H1 (cell line): ENCODE measurements around the gene GK2. TPM values are rescaled to one million over a fixed set of nuclear protein-coding genes. Genes with fewer than 3 reads are reported as not detected.

ENCODE experiments used
- CTCF ChIA-PET: fragments of 300-600 bp; sonication (Branson Sonifier 250); formaldehyde crosslinking; loops from one replicate; lab custom pipeline; 2021; ENCODE audit not compliant: partially characterized antibody; lab: Charles Lee
- POLR2A ChIA-PET: fragments of 300-600 bp; sonication (Branson Sonifier 250); formaldehyde crosslinking; loops from one replicate; lab custom pipeline; 2021; ENCODE audit warnings: inconsistent platforms; ENCODE audit not compliant: partially characterized antibody; lab: Charles Lee
- DNase-seq, 2 experiments: peaks; one replicate each; pipeline versions ENCODE4 v3.0.0 to v3.0.0-alpha.2; 2010 to 2022; ENCODE audit warnings: low spot score in 2 of 2, low read depth in 1 of 2, mixed read lengths in 1 of 2
- FAIRE-seq: peaks from 2 replicates; lab custom pipeline; 2011; peaks lifted over from hg19 to GRCh38; lab: Jason Lieb, UNC
- H2AFZ ChIP-seq: 2 replicates; pipeline ENCODE4 v1.8.1; 2012; ENCODE audit warnings: low read length, inconsistent platforms
- H2AK5ac ChIP-seq: 2 replicates; pipeline ENCODE4 v1.6.1; 2013; ENCODE audit warnings: low read depth, low read length
- H2BK120ac ChIP-seq: replicated peaks from 2 replicates; pipeline ENCODE3; 2013; ENCODE audit warnings: low read depth, low read length, inconsistent platforms
- H2BK12ac ChIP-seq: 2 replicates; pipeline ENCODE4 v1.6.1; 2013; ENCODE audit warnings: low read depth, low read length
- H2BK15ac ChIP-seq: 2 replicates; pipeline ENCODE4 v1.6.1; 2013; ENCODE audit warnings: low read length
- H2BK20ac ChIP-seq: 2 replicates; pipeline ENCODE4 v1.6.1; 2013; ENCODE audit warnings: low read length
- H2BK5ac ChIP-seq: 2 replicates; pipeline ENCODE4 v1.6.1; 2013; ENCODE audit warnings: low read depth, low read length
- H3K14ac ChIP-seq: 2 replicates; pipeline ENCODE4 v1.6.1; 2013; ENCODE audit warnings: inconsistent platforms; ENCODE audit not compliant: insufficient read length
- H3K18ac ChIP-seq: 2 replicates; pipeline ENCODE4 v1.6.1; 2013; ENCODE audit warnings: low read length; ENCODE audit errors: extremely low read depth
- H3K23ac ChIP-seq: 2 replicates; pipeline ENCODE4 v1.6.1; 2013; ENCODE audit warnings: inconsistent platforms; ENCODE audit not compliant: insufficient read length
- H3K23me2 ChIP-seq: 2 replicates; pipeline ENCODE4 v1.6.1; 2013; ENCODE audit warnings: low read depth, low read length
- H3K27ac ChIP-seq: 2 replicates; pipeline ENCODE4 v1.6.1; 2011; ENCODE audit warnings: low read depth, low read length, inconsistent platforms
- H3K27me3 ChIP-seq, 4 experiments: replicated peaks in 1 of 4; 1 replicate in 1 of 4; 2 replicates in 3 of 4; pipeline versions ENCODE4 v1.6.1 to v1.8.1; 2011 to 2013; ENCODE audit warnings: low read length in 3 of 4, mild to moderate bottlenecking in 3 of 4, inconsistent platforms in 2 of 4, mixed read lengths in 2 of 4, moderate library complexity in 1 of 4; ENCODE audit not compliant: control insufficient read depth in 3 of 4, insufficient read depth in 3 of 4; ENCODE audit errors: extremely low read depth in 1 of 4
- H3K36me3 ChIP-seq, 4 experiments: 2 replicates each; pipeline versions ENCODE4 v1.6.1 to v1.8.1; 2011 to 2013; ENCODE audit warnings: mild to moderate bottlenecking in 4 of 4, low read length in 3 of 4, moderate library complexity in 2 of 4, control low read depth in 1 of 4, inconsistent platforms in 1 of 4; ENCODE audit not compliant: insufficient read depth in 4 of 4, control insufficient read depth in 2 of 4
- H3K4ac ChIP-seq: replicated peaks from 2 replicates; pipeline ENCODE3; 2013; ENCODE audit warnings: low read length, low read depth, mixed read lengths, inconsistent platforms; ENCODE audit not compliant: insufficient read length
- H3K4me1 ChIP-seq, 4 experiments: replicated peaks in 1 of 4; 1 replicate in 1 of 4; 2 replicates in 3 of 4; pipeline versions ENCODE4 v1.6.1 to v1.8.1; 2011 to 2013; ENCODE audit warnings: low read length in 3 of 4, inconsistent platforms in 2 of 4, mixed read lengths in 1 of 4; ENCODE audit not compliant: insufficient read depth in 4 of 4, control insufficient read depth in 3 of 4
- H3K4me2 ChIP-seq, 2 experiments: 2 replicates each; pipeline versions ENCODE4 v1.6.1 to v1.8.1; 2011 to 2013; ENCODE audit warnings: low read depth in 2 of 2, low read length in 2 of 2, control low read depth in 1 of 2, inconsistent platforms in 1 of 2, mild to moderate bottlenecking in 1 of 2; ENCODE audit not compliant: insufficient read depth in 1 of 2
- H3K4me3 ChIP-seq, 4 experiments: fragments of 200-600, 300-600 bp in 1 of 4; sonication (generic), shearing (Covaris generic), sonication (Bioruptor Twin) in 1 of 4; 2 replicates each; pipeline versions ENCODE4 v1.5.1 to v1.8.1; 2011 to 2016; ENCODE audit warnings: low read length in 4 of 4, low read depth in 3 of 4, control low read depth in 2 of 4, inconsistent platforms in 2 of 4, mild to moderate bottlenecking in 2 of 4, mixed read lengths in 1 of 4, moderate library complexity in 1 of 4; ENCODE audit not compliant: insufficient read depth in 2 of 4; ENCODE audit errors: extremely low read depth in 1 of 4
- H3K56ac ChIP-seq: replicated peaks from 2 replicates; pipeline ENCODE3; 2013; ENCODE audit warnings: low read depth, mild to moderate bottlenecking, mixed read lengths, low read length, inconsistent platforms; ENCODE audit not compliant: insufficient read length
- H3K79me1 ChIP-seq: 2 replicates; pipeline ENCODE4 v1.6.1; 2013; ENCODE audit warnings: low read depth, low read length, control low read depth
- H3K79me2 ChIP-seq, 2 experiments: 2 replicates each; pipeline versions ENCODE4 v1.6.1 to v1.8.1; 2012 to 2013; ENCODE audit warnings: low read length in 2 of 2, mild to moderate bottlenecking in 2 of 2, inconsistent platforms in 1 of 2; ENCODE audit not compliant: insufficient read depth in 2 of 2, control insufficient read depth in 1 of 2
- H3K9ac ChIP-seq, 4 experiments: replicated peaks in 1 of 4; 1 replicate in 1 of 4; 2 replicates in 3 of 4; pipeline versions ENCODE4 v1.6.1 to v1.8.1; 2011 to 2013; ENCODE audit warnings: low read depth in 3 of 4, low read length in 3 of 4, control low read depth in 2 of 4, mild to moderate bottlenecking in 2 of 4, moderate library complexity in 2 of 4, inconsistent platforms in 1 of 4; ENCODE audit errors: extremely low read depth in 1 of 4
- H3K9me3 ChIP-seq, 2 experiments: 2 replicates each; pipeline versions ENCODE4 v1.6.1 to v1.8.1; 2012 to 2013; ENCODE audit warnings: mild to moderate bottlenecking in 2 of 2, moderate library complexity in 2 of 2, control low read depth in 1 of 2, inconsistent platforms in 1 of 2, low read depth in 1 of 2, low read length in 1 of 2, mixed read lengths in 1 of 2; ENCODE audit not compliant: insufficient read depth in 2 of 2
- H4K20me1 ChIP-seq, 2 experiments: replicated peaks in 1 of 2; 2 replicates each; pipeline versions ENCODE3 to v1.8.1; 2011 to 2013; ENCODE audit warnings: inconsistent platforms in 2 of 2, low read length in 2 of 2, mild to moderate bottlenecking in 1 of 2; ENCODE audit not compliant: insufficient read depth in 2 of 2, control insufficient read depth in 1 of 2
- H4K5ac ChIP-seq: 2 replicates; pipeline ENCODE4 v1.6.1; 2013; ENCODE audit warnings: low read length, low read depth, mixed read lengths, inconsistent platforms; ENCODE audit not compliant: insufficient read length
- H4K8ac ChIP-seq: 2 replicates; pipeline ENCODE4 v1.8.0; 2013; ENCODE audit warnings: mild to moderate bottlenecking, moderate library complexity, low read length, inconsistent platforms; ENCODE audit not compliant: insufficient read depth; ENCODE audit errors: extremely low read depth
- H4K91ac ChIP-seq: replicated peaks from 2 replicates; pipeline ENCODE3; 2013; ENCODE audit warnings: low read length, mixed read lengths, inconsistent platforms; ENCODE audit not compliant: insufficient read length
- ASH2L ChIP-seq: fragments of 200-600, 300-600 bp; sonication (generic); IDR thresholded peaks from one replicate; pipeline ENCODE4 v1.7.1; 2017; ENCODE audit warnings: low read length
- BCL11A ChIP-seq, 2 experiments: IDR thresholded peaks; one replicate each; pipeline ENCODE4 v1.6.1; 2011; ENCODE audit warnings: low read depth in 2 of 2, low read length in 2 of 2, mild to moderate bottlenecking in 2 of 2
- CBX5 ChIP-seq: fragments of 300-800, 300-1000 bp; sonication (generic); IDR thresholded peaks from 2 replicates; pipeline ENCODE4 v1.7.1; 2016; ENCODE audit warnings: antibody characterized with exemption, low read length, low read depth
- MAFK ChIP-seq: IDR thresholded peaks from 2 replicates; pipeline ENCODE4 v1.6.1; 2012; ENCODE audit warnings: low read depth, mild to moderate bottlenecking, improper control_type of control experiment, low read length
- NANOG ChIP-seq: IDR thresholded peaks from 2 replicates; pipeline ENCODE4 v1.6.1; 2011; ENCODE audit warnings: low read length, low read depth, mild to moderate bottlenecking, inconsistent platforms; ENCODE audit not compliant: insufficient read depth, poor library complexity, severe bottlenecking
- TAF1 ChIP-seq: IDR thresholded peaks from 2 replicates; pipeline ENCODE4 v1.6.1; 2011; ENCODE audit warnings: mild to moderate bottlenecking, low read depth, low read length
- TAF7 ChIP-seq: optimal IDR thresholded peaks from 2 replicates; pipeline ENCODE3; 2011; ENCODE audit warnings: low read depth, mild to moderate bottlenecking, inconsistent platforms, low read length, moderate library complexity, borderline replicate concordance
- WGBS, 2 experiments: shearing (Covaris generic) in 1 of 2; methylation state at CpG; one replicate each; pipeline versions ENCODE4 v1.1.6 to v1.1.7; 2013 to 2015; ENCODE audit warnings: low lambda C conversion rate in 2 of 2, mixed read lengths in 2 of 2, inconsistent platforms in 1 of 2, low coverage in 1 of 2, missing lambda C conversion rate in 1 of 2; ENCODE audit not compliant: insufficient replicate concordance in 2 of 2, insufficient coverage in 1 of 2, insufficient read length in 1 of 2; ENCODE audit errors: extremely low coverage in 1 of 2, missing lambda C conversion rate in 1 of 2; 5-methylcytosine and 5-hydroxymethylcytosine counted together
- polyA plus RNA-seq, 7 experiments: library from polyadenylated mRNA; depleted of rRNA in 3 of 7; stranded (reverse) in 5 of 7; unstranded in 2 of 7; fragments of >200 nt in 5 of 7; fragments of 200-250 nt in 2 of 7; gene quantifications; 1 replicate in 5 of 7; 2 replicates in 1 of 7; 4 replicates in 1 of 7; pipeline versions ENCODE4 v1.2.1 to v1.2.3, GENCODE V29; 2011 to 2013; ENCODE audit warnings: missing spikeins in 2 of 7, mixed read lengths in 2 of 7
- total RNA-seq: library from RNA; stranded (reverse); fragmentation: NEBNext Ultra II Directional; extraction: Animal tissue kit (Norgen Biotek cat#: 25700); gene quantifications from 2 replicates; pipeline ENCODE4 v1.2.1, GENCODE V29; 2021
- TF ChIP-seq, protein P1 (sequence below): IDR thresholded peaks from 2 replicates; pipeline ENCODE4 v1.6.1; 2012; ENCODE audit warnings: inconsistent platforms
- TF ChIP-seq, protein P2 (sequence below): IDR thresholded peaks from 2 replicates; pipeline ENCODE4 v1.6.1; 2012; ENCODE audit warnings: low read length, inconsistent platforms

The GK2 gene
- total and polyA plus RNA-seq, 2 of the 8 experiments (the other 6 are each of a cell fraction or from before 2014, with no cell fraction given) = not detected

DNA sequence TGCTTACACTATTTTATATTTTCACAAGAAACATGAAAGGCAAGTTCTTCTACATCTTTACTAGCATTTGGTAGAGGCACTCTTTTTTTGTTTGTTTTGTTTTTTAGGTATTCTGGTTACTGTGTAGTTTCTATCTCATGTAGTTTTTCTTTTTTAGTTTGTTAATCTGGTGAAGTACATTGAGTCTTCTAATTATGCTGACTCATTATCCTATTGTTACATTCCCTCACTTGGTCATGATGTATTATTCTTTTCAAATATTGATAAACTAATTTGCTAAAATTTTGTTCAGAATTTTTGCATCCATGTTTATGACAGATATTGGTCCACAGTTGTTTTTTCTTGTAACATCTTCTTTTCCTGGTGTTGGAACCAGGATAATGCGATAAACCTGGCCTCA lies 4.7 kb downstream of the GK2 start:
- Histone ChIP-seq H2BK15ac (no peak overlapping the region), H2BK5ac (no peak overlapping the region), H3K79me2 (no peaks in the 10 kb centered on the region), H3K27me3 (no peaks in the 10 kb centered on the region), H2BK12ac (no peak overlapping the region), H2BK20ac (no peak overlapping the region), H3K27ac (no peak overlapping the region), H3K23me2 (no peaks in the 10 kb centered on the region), H3K4me2 (no peak overlapping the region), H3K79me1 (no peaks in the 10 kb centered on the region), H3K9ac (no peak overlapping the region), H2BK120ac (no peak overlapping the region), H4K5ac (no peak overlapping the region), H3K4ac (no peak overlapping the region), H3K14ac (no peak overlapping the region), H3K4me3 (no peak overlapping the region), H4K8ac (no peak overlapping the region), H4K91ac (no peak overlapping the region), H3K36me3 (no peaks in the 10 kb centered on the region; a peak in 1 of 8 replicates), H2AK5ac (no peak overlapping the region), H3K23ac (no peak overlapping the region), H3K18ac (no peak overlapping the region), H3K56ac (no peak overlapping the region), H3K9me3 (no peaks in the 10 kb centered on the region), H4K20me1 (no peaks in the 10 kb centered on the region), H2AFZ (no peak overlapping the region), H3K4me1 (no peaks in the 10 kb centered on the region)
- POLR2A ChIA-PET = no interaction called here
- TF ChIP-seq, protein P1, sequence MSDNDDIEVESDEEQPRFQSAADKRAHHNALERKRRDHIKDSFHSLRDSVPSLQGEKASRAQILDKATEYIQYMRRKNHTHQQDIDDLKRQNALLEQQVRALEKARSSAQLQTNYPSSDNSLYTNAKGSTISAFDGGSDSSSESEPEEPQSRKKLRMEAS = no peak
- TF ChIP-seq NANOG (no peak), TAF7 (no peak), MAFK (0 out of 2 replicates have a peak, but pooled peaks have one; percentile 10), ASH2L (no peak), BCL11A (IDR thresholded peaks at IDR 0.05; ENCODE audit: low read depth in 2 of 2, low read length in 2 of 2) (no peak), TAF1 (no peak), CBX5 (no peak)
- TF ChIP-seq, protein P2, sequence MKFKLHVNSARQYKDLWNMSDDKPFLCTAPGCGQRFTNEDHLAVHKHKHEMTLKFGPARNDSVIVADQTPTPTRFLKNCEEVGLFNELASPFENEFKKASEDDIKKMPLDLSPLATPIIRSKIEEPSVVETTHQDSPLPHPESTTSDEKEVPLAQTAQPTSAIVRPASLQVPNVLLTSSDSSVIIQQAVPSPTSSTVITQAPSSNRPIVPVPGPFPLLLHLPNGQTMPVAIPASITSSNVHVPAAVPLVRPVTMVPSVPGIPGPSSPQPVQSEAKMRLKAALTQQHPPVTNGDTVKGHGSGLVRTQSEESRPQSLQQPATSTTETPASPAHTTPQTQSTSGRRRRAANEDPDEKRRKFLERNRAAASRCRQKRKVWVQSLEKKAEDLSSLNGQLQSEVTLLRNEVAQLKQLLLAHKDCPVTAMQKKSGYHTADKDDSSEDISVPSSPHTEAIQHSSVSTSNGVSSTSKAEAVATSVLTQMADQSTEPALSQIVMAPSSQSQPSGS = no peak
- CTCF ChIA-PET = no interaction called here
- FAIRE-seq (no peak), DNase-seq (no peak)
- 100% methylated on average over 1 of the region's 1 CpG; no CpG with 5 or more reads in 1 of the 2 experiments for WGBS, 2 experiments
